Measurements from ENCODE around the gene NDFIP2.

NDFIP2 gene

GRCh38 chr13:79519255-79519654 lies 38.3 kb downstream of the NDFIP2 start:
- Histone ChIP-seq H3K27me3 (ENCODE audit: low read length) (no peaks in the 10 kb centered on the region), H3K9ac (ENCODE audit: low read length) (no peak overlapping the region), H3K27ac (ENCODE audit: low read depth, low read length) (no peak overlapping the region), H3K9me2 (replicated peaks; ENCODE audit: insufficient read depth, low read length) (no peaks in the 10 kb centered on the region), H3K4me2 (ENCODE audit: low read depth, low read length, poor library complexity, severe bottlenecking) (no peak overlapping the region), H3K79me2 (ENCODE audit: insufficient read depth, low read length) (no peaks in the 10 kb centered on the region), H4K20me1 (ENCODE audit: low read depth, low read length) (0 out of 2 replicates have a peak, but pooled peaks cover 5% of the 10 kb centered on the region), H3F3A (ENCODE audit: insufficient read depth) (no peaks in the 10 kb centered on the region), H3K9me3 (ENCODE audit: insufficient read depth, low read length) (no peaks in the 10 kb centered on the region), H2AFZ (ENCODE audit: low read depth, low read length, severe bottlenecking) (no peak overlapping the region), H3K4me3 (ENCODE audit: insufficient read depth, low read length, poor library complexity, severe bottlenecking) (no peak overlapping the region), H3K36me3 (ENCODE audit: low read length) (no peaks in the 10 kb centered on the region; the same call in 1 of the 2 replicates)
- TF ChIP-seq CTCF (IDR thresholded peaks at IDR 0.05; ENCODE audit: insufficient read depth, low read length, poor library complexity, severe bottlenecking) (no peak), EZH2phosphoT487 (conservative IDR thresholded peaks at IDR 0.05; ENCODE audit: low read length) (no peak)

GRCh38 chr13:79522583-79522982 lies 41.6 kb downstream of the NDFIP2 start:
- no peak for TF ChIP-seq CTCF (IDR thresholded peaks at IDR 0.05; ENCODE audit: insufficient read depth, low read length, poor library complexity, severe bottlenecking)
- no peak for TF ChIP-seq EZH2phosphoT487 (conservative IDR thresholded peaks at IDR 0.05; ENCODE audit: low read length)
- Histone ChIP-seq H2AFZ (ENCODE audit: low read depth, low read length, severe bottlenecking) (no peak overlapping the region), H3F3A (ENCODE audit: insufficient read depth) (no peaks in the 10 kb centered on the region), H3K9ac (ENCODE audit: low read length) (no peak overlapping the region), H3K4me2 (ENCODE audit: low read depth, low read length, poor library complexity, severe bottlenecking) (no peak overlapping the region), H3K36me3 (ENCODE audit: low read length) (no peaks in the 10 kb centered on the region; the same call in 1 of the 2 replicates), H3K27ac (ENCODE audit: low read depth, low read length) (no peak overlapping the region), H3K79me2 (ENCODE audit: insufficient read depth, low read length) (no peaks in the 10 kb centered on the region), H3K27me3 (ENCODE audit: low read length) (no peaks in the 10 kb centered on the region), H4K20me1 (ENCODE audit: low read depth, low read length) (no peaks in the 10 kb centered on the region), H3K9me3 (ENCODE audit: insufficient read depth, low read length) (no peaks in the 10 kb centered on the region), H3K9me2 (replicated peaks; ENCODE audit: insufficient read depth, low read length) (no peaks in the 10 kb centered on the region), H3K4me3 (ENCODE audit: insufficient read depth, low read length, poor library complexity, severe bottlenecking) (no peak overlapping the region)

- H3K9me3 ChIP-seq (ENCODE audit: insufficient read depth, low read length) = no peaks in the 10 kb centered on the region
- no peaks in the 10 kb centered on the region for H3K9me2 ChIP-seq (replicated peaks; ENCODE audit: insufficient read depth, low read length)
- H3K27ac ChIP-seq (ENCODE audit: low read depth, low read length) = no peak overlapping the region
- H3K4me2 ChIP-seq (ENCODE audit: low read depth, low read length, poor library complexity, severe bottlenecking) = no peak overlapping the region
- H3K27me3 ChIP-seq (ENCODE audit: low read length) = no peaks in the 10 kb centered on the region
- H4K20me1 ChIP-seq (ENCODE audit: low read depth, low read length) = no peaks in the 10 kb centered on the region
- H3F3A ChIP-seq (ENCODE audit: insufficient read depth) = no peaks in the 10 kb centered on the region
- no peaks in the 10 kb centered on the region for H3K79me2 ChIP-seq (ENCODE audit: insufficient read depth, low read length)
- TF ChIP-seq CTCF (IDR thresholded peaks at IDR 0.05; ENCODE audit: insufficient read depth, low read length, poor library complexity, severe bottlenecking) = no peak
- no peak for TF ChIP-seq EZH2phosphoT487 (conservative IDR thresholded peaks at IDR 0.05; ENCODE audit: low read length)
- no peak overlapping the region for H3K9ac ChIP-seq (ENCODE audit: low read length)
- H3K36me3 ChIP-seq (ENCODE audit: low read length) = no peaks in the 10 kb centered on the region; the same call in 1 of the 2 replicates
- no peak overlapping the region for H3K4me3 ChIP-seq (ENCODE audit: insufficient read depth, low read length, poor library complexity, severe bottlenecking)
- H2AFZ ChIP-seq (ENCODE audit: low read depth, low read length, severe bottlenecking) = no peak overlapping the region
Measured at GRCh38 chr13:79525064-79525857, 44.3 kb downstream of the NDFIP2 start.
